Measurements from ENCODE around the gene PSMB7.

Gene PSMB7

DNA sequence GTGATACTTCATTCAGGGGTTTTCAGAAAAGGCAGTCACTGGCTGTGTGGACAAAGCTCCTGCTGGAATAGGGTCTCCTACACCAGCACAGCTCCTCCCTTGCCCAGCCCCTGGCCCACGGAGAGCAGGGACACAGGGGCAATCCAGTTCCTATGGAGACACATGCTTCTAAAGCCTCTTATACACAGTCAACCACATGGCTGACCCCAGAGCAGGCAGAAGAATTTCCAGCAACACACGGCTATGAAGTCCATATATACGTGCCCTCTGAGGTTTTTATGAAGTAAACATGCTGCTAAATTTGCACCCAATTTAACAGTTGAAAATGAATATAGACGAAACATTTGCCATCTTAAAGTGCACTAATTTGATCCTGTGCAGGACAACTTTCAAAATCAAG is 19.4 kb downstream of the PSMB7 start:
- H3K9me3 ChIP-seq (ENCODE audit: insufficient read depth, low read depth, low read length) = no peaks in the 10 kb centered on the region
- H2AFZ ChIP-seq (ENCODE audit: low read length) = no peak overlapping the region
- no peak overlapping the region for H3K4me2 ChIP-seq (ENCODE audit: low read depth, low read length, poor library complexity, severe bottlenecking)
- H3K79me2 ChIP-seq (ENCODE audit: insufficient read depth, low read length) = peaks cover 92% of the 10 kb centered on the region
- TF ChIP-seq EZH2phosphoT487 (IDR thresholded peaks at IDR 0.05; ENCODE audit: borderline replicate concordance) = no peak
- TF ChIP-seq, protein P1, sequence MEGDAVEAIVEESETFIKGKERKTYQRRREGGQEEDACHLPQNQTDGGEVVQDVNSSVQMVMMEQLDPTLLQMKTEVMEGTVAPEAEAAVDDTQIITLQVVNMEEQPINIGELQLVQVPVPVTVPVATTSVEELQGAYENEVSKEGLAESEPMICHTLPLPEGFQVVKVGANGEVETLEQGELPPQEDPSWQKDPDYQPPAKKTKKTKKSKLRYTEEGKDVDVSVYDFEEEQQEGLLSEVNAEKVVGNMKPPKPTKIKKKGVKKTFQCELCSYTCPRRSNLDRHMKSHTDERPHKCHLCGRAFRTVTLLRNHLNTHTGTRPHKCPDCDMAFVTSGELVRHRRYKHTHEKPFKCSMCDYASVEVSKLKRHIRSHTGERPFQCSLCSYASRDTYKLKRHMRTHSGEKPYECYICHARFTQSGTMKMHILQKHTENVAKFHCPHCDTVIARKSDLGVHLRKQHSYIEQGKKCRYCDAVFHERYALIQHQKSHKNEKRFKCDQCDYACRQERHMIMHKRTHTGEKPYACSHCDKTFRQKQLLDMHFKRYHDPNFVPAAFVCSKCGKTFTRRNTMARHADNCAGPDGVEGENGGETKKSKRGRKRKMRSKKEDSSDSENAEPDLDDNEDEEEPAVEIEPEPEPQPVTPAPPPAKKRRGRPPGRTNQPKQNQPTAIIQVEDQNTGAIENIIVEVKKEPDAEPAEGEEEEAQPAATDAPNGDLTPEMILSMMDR (conservative IDR thresholded peaks at IDR 0.05; ENCODE audit: low read length) = no peak
- no peaks in the 10 kb centered on the region for H3F3A ChIP-seq (ENCODE audit: low read depth)
- peaks cover 24% of the 10 kb centered on the region for H3K4me1 ChIP-seq (ENCODE audit: insufficient read depth, low read length, poor library complexity, severe bottlenecking)
- H4K20me1 ChIP-seq (ENCODE audit: insufficient read depth, low read length, poor library complexity, severe bottlenecking) = peaks cover 13% of the 10 kb centered on the region
- no peaks in the 10 kb centered on the region for H3K9me2 ChIP-seq (replicated peaks; ENCODE audit: low read depth, low read length)
- H3K27me3 ChIP-seq (ENCODE audit: insufficient read depth, low read length, poor library complexity, severe bottlenecking) = no peaks in the 10 kb centered on the region
- H3K4me3 ChIP-seq (ENCODE audit: low read length, poor library complexity, severe bottlenecking) = no peak overlapping the region
- H3K9ac ChIP-seq (ENCODE audit: low read depth, low read length, poor library complexity, severe bottlenecking) = no peak overlapping the region
- H3K36me3 ChIP-seq (ENCODE audit: insufficient read depth, low read length) = peaks cover 32% of the 10 kb centered on the region; the same call in 1 of the 2 replicates

DNA sequence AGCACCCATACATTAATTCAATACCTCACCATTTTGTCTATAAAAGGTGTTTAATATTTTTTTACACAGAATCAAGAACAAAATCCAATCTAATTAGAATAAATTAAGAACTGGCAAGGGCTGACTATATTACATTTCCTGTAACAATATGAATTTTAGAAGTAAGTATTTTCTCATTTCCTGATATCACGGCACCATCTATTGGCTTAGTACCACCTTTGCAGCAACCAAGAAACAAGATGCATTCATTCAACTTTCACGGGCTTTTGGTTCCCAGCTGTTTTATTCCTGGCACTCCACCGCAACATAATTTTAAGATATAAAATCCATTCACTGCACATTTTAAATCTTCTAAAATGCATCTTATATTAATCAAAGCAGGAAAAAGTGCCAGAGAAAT is 20.6 kb downstream of the PSMB7 start:
- TF ChIP-seq, protein P1 (conservative IDR thresholded peaks at IDR 0.05; ENCODE audit: low read length) = peak; percentile 60
- no peak for TF ChIP-seq EZH2phosphoT487 (IDR thresholded peaks at IDR 0.05; ENCODE audit: borderline replicate concordance)
- peaks cover 16% of the 10 kb centered on the region for H3K4me1 ChIP-seq (ENCODE audit: insufficient read depth, low read length, poor library complexity, severe bottlenecking)
- H3K27me3 ChIP-seq (ENCODE audit: insufficient read depth, low read length, poor library complexity, severe bottlenecking) = no peaks in the 10 kb centered on the region
- peaks cover 93% of the 10 kb centered on the region for H3K79me2 ChIP-seq (ENCODE audit: insufficient read depth, low read length)
- H4K20me1 ChIP-seq (ENCODE audit: insufficient read depth, low read length, poor library complexity, severe bottlenecking) = peaks cover 17% of the 10 kb centered on the region
- H3K36me3 ChIP-seq (ENCODE audit: insufficient read depth, low read length) = peaks cover 24% of the 10 kb centered on the region; the same call in 1 of the 2 replicates
- no peak overlapping the region for H3K4me3 ChIP-seq (ENCODE audit: low read length, poor library complexity, severe bottlenecking)
- no peak overlapping the region for H3K4me2 ChIP-seq (ENCODE audit: low read depth, low read length, poor library complexity, severe bottlenecking)
- no peaks in the 10 kb centered on the region for H3K9me2 ChIP-seq (replicated peaks; ENCODE audit: low read depth, low read length)
- H2AFZ ChIP-seq (ENCODE audit: low read length) = no peak overlapping the region
- no peaks in the 10 kb centered on the region for H3F3A ChIP-seq (ENCODE audit: low read depth)
- no peaks in the 10 kb centered on the region for H3K9me3 ChIP-seq (ENCODE audit: insufficient read depth, low read depth, low read length)
- H3K9ac ChIP-seq (ENCODE audit: low read depth, low read length, poor library complexity, severe bottlenecking) = no peak overlapping the region

DNA sequence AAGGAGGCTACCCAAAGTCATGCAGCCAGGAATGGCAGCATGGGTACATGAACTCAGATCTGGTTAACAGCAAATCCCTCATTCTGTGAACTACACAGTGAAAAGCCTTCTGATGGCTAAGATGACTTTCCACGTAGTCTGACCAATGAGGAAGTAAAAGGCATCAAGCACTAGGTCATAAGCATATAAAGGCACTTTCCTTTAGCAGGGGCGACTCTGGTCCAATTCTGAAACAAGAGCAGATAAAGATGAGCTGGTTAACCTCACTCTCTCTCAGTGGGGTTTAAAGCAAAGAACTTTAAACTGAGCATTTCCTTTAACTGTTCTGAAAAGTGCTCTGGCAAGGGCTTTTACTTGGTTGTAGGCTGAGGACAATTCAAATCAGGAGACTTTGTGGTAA is 21.1 kb downstream of the PSMB7 start:
- H3K4me3 ChIP-seq (ENCODE audit: low read length, poor library complexity, severe bottlenecking) = no peak overlapping the region
- no peaks in the 10 kb centered on the region for H3F3A ChIP-seq (ENCODE audit: low read depth)
- no peak overlapping the region for H3K9ac ChIP-seq (ENCODE audit: low read depth, low read length, poor library complexity, severe bottlenecking)
- no peak overlapping the region for H3K4me2 ChIP-seq (ENCODE audit: low read depth, low read length, poor library complexity, severe bottlenecking)
- H2AFZ ChIP-seq (ENCODE audit: low read length) = no peak overlapping the region
- H3K27me3 ChIP-seq (ENCODE audit: insufficient read depth, low read length, poor library complexity, severe bottlenecking) = no peaks in the 10 kb centered on the region
- H3K36me3 ChIP-seq (ENCODE audit: insufficient read depth, low read length) = peaks cover 24% of the 10 kb centered on the region; the same call in 1 of the 2 replicates
- H4K20me1 ChIP-seq (ENCODE audit: insufficient read depth, low read length, poor library complexity, severe bottlenecking) = peaks cover 17% of the 10 kb centered on the region
- no peak for TF ChIP-seq EZH2phosphoT487 (IDR thresholded peaks at IDR 0.05; ENCODE audit: borderline replicate concordance)
- TF ChIP-seq, protein P1 (conservative IDR thresholded peaks at IDR 0.05; ENCODE audit: low read length) = no peak
- H3K9me3 ChIP-seq (ENCODE audit: insufficient read depth, low read depth, low read length) = no peaks in the 10 kb centered on the region
- no peaks in the 10 kb centered on the region for H3K9me2 ChIP-seq (replicated peaks; ENCODE audit: low read depth, low read length)
- peaks cover 94% of the 10 kb centered on the region for H3K79me2 ChIP-seq (ENCODE audit: insufficient read depth, low read length)
- peaks cover 13% of the 10 kb centered on the region for H3K4me1 ChIP-seq (ENCODE audit: insufficient read depth, low read length, poor library complexity, severe bottlenecking)
